HG02678 (cell line): ENCODE measurements around the gene GXYLT1.
"Not testable (repeated sequence)": the region's sequence is repeated elsewhere in the genome, so short reads cannot be mapped to it uniquely, and the experiment has no call there.

Source experiments
- ATAC-seq: cut with Tn5 transposase; IDR thresholded peaks from one replicate; pipeline ENCODE4 v1.9.1; 2021; ENCODE audit warnings: mild to moderate bottlenecking, moderate library complexity; ENCODE audit not compliant: unreplicated experiment

The GXYLT1 gene

DNA sequence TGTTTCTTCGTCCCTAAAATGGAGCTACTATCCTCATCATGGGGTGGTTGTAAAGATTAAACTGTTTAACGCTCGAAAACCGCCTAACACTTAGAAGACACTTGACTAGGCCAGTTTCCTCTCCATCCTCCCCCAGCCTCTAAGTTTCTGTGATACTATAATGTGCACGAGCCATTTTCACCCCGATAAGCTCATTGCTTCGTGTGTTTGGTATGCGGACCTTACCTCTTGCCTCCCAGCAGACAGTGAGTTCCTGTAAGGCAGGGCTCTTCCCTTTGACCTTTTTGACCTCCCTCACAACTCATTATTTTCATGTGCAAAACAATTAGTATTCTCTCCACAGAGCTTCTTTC is 499 bp upstream of the GXYLT1 start:
- ATAC-seq, result no peak

- no peak for ATAC-seq
Measured at GRCh38 chr12:42144158-42144407, 591 bp downstream of the GXYLT1 start.

GRCh38 chr12:42143452-42144157 is 1.1 kb downstream of the GXYLT1 start:
- ATAC-seq, result no peak

- no peak for ATAC-seq
Measured at GRCh38 chr12:42141981-42142606, 2.6 kb downstream of the GXYLT1 start.

DNA sequence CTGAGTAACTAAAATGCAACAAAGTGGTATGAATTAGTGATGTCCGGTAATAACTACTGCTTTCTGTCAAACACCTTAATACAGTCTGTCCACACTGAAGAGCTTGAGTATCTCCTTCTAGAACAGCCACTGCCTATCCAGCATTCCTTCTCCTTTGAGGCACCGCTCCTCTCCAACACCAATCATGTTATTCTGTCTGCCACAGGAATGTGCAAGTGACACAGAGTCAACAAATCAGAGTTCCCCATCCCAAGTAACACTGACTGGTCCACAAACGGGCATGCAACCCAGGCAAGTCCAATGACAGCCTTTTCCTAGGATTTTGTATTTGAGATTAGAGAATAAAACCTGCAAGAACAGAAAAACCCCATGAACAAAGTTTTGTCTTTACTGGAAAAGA is 3.8 kb downstream of the GXYLT1 start:
- ATAC-seq, result no peak

- ATAC-seq, result no peak
Measured at GRCh38 chr12:42135259-42135814, 9.3 kb downstream of the GXYLT1 start.

DNA sequence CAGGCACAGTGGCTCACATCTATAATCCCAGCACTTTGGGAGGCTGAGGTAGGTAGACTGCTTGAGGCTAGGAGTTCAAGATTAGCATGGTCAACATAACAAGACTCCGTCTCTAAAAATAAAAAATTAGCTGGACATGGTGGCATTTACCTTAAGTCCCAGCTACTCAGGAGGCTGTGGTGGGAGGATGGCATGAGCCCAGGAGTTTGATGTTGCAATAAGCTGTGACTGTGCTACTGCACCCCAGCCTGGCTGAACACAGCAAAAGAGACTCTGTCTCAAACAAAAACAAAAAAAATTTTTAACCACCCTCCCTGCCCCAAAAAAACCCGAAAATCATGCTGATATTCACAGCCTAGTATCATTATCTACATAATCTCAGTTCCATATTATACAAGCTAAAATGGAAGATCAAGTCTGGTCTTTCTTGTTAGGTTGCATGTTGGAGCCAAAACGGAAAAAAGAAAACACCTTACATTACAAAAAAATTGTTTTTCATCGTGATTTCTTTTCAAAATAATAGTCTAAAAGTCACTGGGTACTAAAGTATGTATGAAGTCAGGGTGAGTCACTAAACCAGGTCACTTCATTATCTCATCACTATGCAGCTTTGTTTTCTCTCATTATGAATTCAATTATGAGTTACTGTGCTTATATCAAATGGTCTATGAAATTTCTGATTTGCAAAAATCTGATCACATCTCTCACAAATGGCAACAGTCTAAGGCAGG is 13.8 kb downstream of the GXYLT1 start:
- ATAC-seq, result no peak

DNA sequence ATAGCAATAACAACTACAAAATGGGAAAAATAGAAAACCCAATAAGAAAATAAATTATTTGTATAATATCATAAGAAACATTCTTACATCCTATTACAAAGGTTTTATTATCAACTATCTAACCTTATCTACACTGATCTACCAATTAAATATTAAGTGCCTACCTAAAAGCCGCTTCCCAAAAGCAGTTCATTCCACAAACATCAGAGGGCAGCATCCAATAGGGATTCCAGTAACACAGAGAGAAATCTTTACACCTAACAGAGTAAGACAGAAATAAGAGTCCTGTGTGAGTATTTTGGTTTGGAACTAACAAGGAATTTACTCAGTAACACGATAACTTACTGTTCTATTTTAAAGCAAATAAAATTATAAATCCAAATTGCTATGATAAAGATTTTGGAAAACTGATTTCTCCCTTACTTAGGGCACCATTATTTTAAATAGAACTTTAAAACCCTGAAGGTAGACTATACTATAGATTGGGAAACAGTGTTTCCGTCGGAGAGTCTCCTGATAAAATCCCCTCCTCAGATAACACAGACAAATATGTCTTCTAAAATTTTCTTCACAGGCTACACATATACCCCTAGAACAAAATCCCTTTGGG is 15.0 kb downstream of the GXYLT1 start:
- ATAC-seq, result no peak

GRCh38 chr12:42128888-42129287 is 15.8 kb downstream of the GXYLT1 start:
- ATAC-seq, result no peak

- no peak for ATAC-seq
Measured at GRCh38 chr12:42128327-42128726, 16.3 kb downstream of the GXYLT1 start.

GRCh38 chr12:42126963-42127362 is 17.7 kb downstream of the GXYLT1 start:
- no peak for ATAC-seq

DNA sequence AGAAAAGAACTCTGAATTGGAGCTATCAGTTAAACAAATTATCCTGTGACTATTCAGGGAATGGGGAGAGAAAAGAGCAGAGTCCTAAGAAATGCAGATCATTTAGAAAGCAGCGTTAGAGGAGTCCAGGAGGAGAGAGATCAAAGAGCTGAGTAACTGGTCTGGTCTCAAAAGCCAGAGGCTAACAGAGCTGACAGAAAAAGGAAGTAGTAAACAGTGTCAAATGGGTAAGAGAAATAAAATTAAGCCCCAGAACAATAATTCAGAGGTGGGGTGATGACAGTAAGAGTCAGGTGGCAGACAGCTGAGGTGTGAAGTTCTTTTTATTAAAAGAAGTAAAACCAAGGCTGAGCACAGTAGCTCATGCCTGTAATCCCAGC is 19.3 kb downstream of the GXYLT1 start:
- no peak for ATAC-seq

GRCh38 chr12:42124764-42125387 is 19.8 kb downstream of the GXYLT1 start:
- no peak for ATAC-seq

DNA sequence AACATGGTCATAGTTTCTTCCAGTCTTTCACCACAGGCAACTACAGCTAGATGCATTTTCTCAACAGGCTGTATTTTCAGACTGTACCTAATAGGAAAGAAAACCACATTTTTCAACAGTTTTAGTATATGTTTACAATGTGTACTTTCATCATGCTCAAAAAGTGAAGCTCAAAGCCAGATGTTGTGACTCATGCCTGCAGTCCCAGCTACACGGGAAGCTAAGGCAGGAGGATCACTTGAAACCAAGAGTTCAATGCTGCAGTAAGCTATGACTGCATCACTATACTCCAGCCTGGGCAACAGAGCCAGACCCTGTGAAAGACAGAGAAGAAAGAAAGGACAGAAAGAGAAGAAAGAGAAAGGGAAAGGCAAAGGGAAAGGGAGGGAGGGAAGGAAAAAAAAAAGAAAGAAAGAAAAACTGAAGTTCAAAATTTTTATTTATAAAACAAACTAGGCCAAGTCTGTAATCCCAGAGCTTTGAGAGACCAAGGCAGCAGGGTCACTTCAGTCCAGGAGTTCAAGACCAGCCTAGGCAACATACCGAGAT is 25.5 kb downstream of the GXYLT1 start:
- no peak for ATAC-seq

GRCh38 chr12:42118136-42118879 is 26.4 kb downstream of the GXYLT1 start:
- ATAC-seq, result no peak

GRCh38 chr12:42109031-42109430 is 35.6 kb downstream of the GXYLT1 start:
- ATAC-seq, result no peak

GRCh38 chr12:42106791-42107190 is 37.9 kb downstream of the GXYLT1 start:
- ATAC-seq, result not testable (repeated sequence)

GRCh38 chr12:42104784-42105183 is 39.9 kb downstream of the GXYLT1 start:
- no peak for ATAC-seq

DNA sequence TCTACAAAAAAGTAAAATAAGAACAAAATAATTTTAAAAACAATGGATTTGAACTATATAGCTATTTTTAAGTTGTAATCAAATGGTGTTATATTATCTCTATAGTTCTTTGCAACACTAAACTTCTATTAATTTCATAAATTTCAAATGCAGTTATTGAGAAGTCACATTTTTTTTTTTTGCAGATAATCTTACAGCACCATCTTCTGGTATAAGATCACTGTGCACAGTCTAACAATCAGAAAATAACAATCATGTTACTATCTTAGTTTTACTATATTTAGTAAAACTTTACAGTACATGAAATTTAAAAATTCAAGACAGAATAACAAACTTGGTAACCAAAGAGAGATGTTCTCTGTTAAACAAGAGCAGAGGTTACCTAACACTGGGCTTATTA is 40.6 kb downstream of the GXYLT1 start:
- ATAC-seq, result no peak

- ATAC-seq, result no peak
Measured at GRCh38 chr12:42103155-42103554, 41.5 kb downstream of the GXYLT1 start.
